ACC112 (cell line): ENCODE data around the gene ACAP2.

ENCODE experiments used
- H2AFZ ChIP-seq: fragments of 200-600 bp; sonication (generic); one replicate; pipeline ENCODE4 v1.6.0; 2017; ENCODE audit warnings: antibody characterized with exemption, low read length; ENCODE audit not compliant: unreplicated experiment
- H3K27ac ChIP-seq: fragments of 200-600 bp; sonication (generic); 2 replicates; pipeline ENCODE4 v1.5.1; 2014; ENCODE audit warnings: low read depth, mild to moderate bottlenecking, antibody characterized with exemption, low read length, moderate library complexity
- H3K27me3 ChIP-seq: fragments of 200-600 bp; sonication (generic); 2 replicates; pipeline ENCODE4 v1.6.1; 2014; ENCODE audit warnings: mild to moderate bottlenecking, antibody characterized with exemption, low read length, moderate library complexity, mixed read lengths; ENCODE audit not compliant: insufficient read depth
- H3K36me3 ChIP-seq: fragments of 200-600 bp; sonication (generic); 2 replicates; pipeline ENCODE4 v1.6.1; 2016; ENCODE audit warnings: mild to moderate bottlenecking, antibody characterized with exemption, low read length, moderate library complexity, mixed read lengths; ENCODE audit not compliant: insufficient read depth
- H3K4me1 ChIP-seq: fragments of 200-600 bp; sonication (generic); one replicate; pipeline ENCODE4 v1.6.1; 2016; ENCODE audit warnings: low read length, mixed read lengths; ENCODE audit not compliant: insufficient read depth, unreplicated experiment, control insufficient read depth
- H3K4me3 ChIP-seq: fragments of 200-600 bp; sonication (generic); 2 replicates; pipeline ENCODE4 v1.5.1; 2014; ENCODE audit warnings: mild to moderate bottlenecking, low read depth, low read length
- H3K79me2 ChIP-seq: fragments of 200-600 bp; sonication (generic); one replicate; pipeline ENCODE4 v1.6.0; 2016; ENCODE audit warnings: low read length; ENCODE audit not compliant: control insufficient read depth, unreplicated experiment, insufficient read depth

The ACAP2 gene

DNA sequence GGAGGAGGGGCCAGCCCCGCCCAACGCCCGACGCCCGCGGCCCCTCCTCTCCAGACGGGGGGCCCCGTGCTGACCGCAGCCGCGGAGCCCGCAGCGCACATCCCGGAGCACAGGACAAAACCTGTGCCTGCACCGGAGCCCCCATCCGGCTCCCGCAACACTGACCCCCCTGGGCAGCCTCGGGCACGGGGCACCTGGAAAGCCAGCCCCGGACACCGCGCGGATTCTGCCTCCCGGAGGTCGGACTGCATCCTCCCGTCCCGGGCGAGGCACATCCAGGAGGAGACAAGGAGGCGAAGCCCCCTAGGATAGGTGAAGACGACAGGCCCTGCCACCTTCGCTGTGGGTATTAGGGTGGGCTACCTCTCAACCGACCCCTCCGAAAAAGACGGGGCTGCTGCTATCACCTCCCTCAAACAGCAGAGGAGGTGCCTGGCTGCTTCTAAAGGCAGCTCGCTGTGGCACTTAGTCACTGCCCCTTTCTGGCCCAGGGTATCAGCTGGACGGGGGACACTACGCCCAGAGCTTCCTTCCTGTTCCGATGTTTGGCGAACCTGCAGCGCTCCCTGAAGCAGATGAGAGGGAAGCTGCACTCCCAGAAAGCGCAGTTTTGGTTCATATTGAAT is 182.4 kb downstream of the ACAP2 start:
- peaks cover 29% of the 10 kb centered on the region for H3K79me2 ChIP-seq
- peak overlapping the region; percentile 91 for H3K4me3 ChIP-seq
- H3K27ac ChIP-seq = no peak overlapping the region
- H3K36me3 ChIP-seq = no peaks in the 10 kb centered on the region
- H2AFZ ChIP-seq = peak overlapping the region; percentile 87
- no peaks in the 10 kb centered on the region for H3K27me3 ChIP-seq
- peaks cover 20% of the 10 kb centered on the region for H3K4me1 ChIP-seq

DNA sequence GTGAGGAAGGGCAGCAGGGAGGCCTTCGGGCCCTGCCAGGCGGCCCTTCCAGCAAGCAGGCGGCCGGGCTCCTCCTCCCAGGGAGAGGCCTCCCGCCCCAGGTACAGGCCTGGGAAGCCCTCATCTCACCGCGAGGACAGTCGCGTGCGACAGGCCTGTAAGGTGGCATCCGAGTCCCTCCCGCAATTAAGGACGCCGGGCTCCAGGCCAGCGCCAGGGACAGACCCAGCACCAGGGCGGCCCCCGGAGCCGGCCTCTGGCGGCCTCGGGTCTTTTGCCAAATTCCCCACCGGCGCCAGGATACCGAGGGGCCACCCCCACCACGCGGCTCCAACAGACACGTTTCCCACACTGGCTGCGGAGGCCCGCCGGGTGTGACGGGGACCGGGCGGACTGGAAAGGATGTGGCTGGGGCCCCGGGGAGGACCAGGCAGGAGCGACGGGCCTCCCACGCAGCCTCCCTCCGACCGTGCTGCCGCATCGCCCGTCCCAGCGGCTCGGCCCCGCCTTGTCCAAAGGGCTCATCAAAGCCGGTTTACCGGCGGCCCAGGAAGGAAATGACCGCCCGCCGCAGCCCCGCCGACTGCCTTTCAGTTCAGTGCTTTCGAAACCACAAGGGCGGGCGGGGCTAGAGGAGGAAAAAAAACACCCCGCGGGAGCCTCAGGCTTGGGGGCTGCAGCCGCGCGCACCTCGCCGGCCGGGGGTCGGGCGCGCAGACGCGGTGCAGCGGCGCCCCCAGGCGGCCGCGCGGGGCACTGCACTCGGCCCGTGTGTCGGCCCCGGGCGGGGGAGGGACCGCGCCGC is 183.1 kb downstream of the ACAP2 start:
- Histone ChIP-seq H3K27me3 (no peaks in the 10 kb centered on the region), H2AFZ (peak overlapping the region; percentile 53), H3K4me3 (peak overlapping the region; percentile 91), H3K27ac (peak overlapping the region; percentile 83), H3K36me3 (no peaks in the 10 kb centered on the region), H3K4me1 (peaks cover 20% of the 10 kb centered on the region), H3K79me2 (peaks cover 32% of the 10 kb centered on the region)

DNA sequence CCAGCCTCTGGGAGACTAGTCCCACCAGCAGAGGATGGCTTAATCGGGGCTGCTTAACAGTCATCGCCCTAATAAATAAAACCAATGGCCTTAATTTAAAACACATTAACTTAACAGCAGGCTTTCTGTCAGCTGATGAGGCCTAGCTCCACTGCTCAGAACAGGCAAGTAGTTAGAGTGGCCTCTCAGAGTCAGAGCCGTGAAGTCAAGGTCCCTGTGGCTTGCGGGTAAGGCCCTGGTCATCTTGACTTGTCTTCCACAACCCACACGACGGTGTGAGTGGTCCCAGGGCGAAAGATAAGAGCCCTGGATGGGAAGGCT is 183.7 kb downstream of the ACAP2 start:
- no peaks in the 10 kb centered on the region for H3K36me3 ChIP-seq
- peak overlapping the region; percentile 91 for H3K4me3 ChIP-seq
- peaks cover 20% of the 10 kb centered on the region for H3K4me1 ChIP-seq
- no peaks in the 10 kb centered on the region for H3K27me3 ChIP-seq
- H3K27ac ChIP-seq = peak overlapping the region; percentile 83
- peaks cover 33% of the 10 kb centered on the region for H3K79me2 ChIP-seq
- H2AFZ ChIP-seq = peak overlapping the region; percentile 53

DNA sequence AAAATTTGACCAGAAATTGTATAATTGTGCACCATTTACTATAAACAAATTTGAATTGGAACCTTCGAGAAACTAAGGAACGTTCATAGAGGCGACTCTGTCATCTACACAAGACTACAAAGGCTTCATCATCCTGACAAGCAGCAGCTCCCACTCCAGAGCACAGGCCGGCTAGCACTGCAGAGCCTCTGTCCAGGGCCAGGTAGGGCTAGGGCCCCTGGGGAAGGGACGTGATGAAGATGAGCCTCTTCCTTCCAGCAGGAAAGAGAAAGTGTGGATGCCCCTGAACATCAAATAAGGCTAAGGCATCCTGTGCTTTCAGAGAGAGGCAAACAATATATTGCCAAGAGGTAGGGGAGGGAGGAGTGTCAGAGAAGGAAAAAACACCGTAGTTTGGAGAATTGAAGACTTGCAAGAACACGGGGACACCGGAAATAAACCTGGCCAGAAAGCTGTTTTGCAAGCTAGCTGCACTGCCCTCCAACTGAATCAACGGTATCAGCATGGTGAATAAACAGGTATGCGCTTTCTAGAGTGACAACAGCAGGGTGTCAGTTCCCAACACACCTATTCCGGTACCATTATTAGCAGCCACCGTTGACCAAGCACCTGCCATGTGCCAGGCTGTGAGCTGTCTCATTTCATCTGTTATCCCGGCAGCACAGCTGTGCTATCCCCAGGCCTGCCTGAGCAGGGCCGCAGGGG is 184.2 kb downstream of the ACAP2 start:
- peaks cover 33% of the 10 kb centered on the region for H3K79me2 ChIP-seq
- H3K4me1 ChIP-seq = peaks cover 20% of the 10 kb centered on the region
- peak overlapping the region; percentile 83 for H3K27ac ChIP-seq
- H2AFZ ChIP-seq = peak overlapping the region; percentile 53
- peak overlapping the region; percentile 91 for H3K4me3 ChIP-seq
- no peaks in the 10 kb centered on the region for H3K36me3 ChIP-seq
- no peaks in the 10 kb centered on the region for H3K27me3 ChIP-seq

DNA sequence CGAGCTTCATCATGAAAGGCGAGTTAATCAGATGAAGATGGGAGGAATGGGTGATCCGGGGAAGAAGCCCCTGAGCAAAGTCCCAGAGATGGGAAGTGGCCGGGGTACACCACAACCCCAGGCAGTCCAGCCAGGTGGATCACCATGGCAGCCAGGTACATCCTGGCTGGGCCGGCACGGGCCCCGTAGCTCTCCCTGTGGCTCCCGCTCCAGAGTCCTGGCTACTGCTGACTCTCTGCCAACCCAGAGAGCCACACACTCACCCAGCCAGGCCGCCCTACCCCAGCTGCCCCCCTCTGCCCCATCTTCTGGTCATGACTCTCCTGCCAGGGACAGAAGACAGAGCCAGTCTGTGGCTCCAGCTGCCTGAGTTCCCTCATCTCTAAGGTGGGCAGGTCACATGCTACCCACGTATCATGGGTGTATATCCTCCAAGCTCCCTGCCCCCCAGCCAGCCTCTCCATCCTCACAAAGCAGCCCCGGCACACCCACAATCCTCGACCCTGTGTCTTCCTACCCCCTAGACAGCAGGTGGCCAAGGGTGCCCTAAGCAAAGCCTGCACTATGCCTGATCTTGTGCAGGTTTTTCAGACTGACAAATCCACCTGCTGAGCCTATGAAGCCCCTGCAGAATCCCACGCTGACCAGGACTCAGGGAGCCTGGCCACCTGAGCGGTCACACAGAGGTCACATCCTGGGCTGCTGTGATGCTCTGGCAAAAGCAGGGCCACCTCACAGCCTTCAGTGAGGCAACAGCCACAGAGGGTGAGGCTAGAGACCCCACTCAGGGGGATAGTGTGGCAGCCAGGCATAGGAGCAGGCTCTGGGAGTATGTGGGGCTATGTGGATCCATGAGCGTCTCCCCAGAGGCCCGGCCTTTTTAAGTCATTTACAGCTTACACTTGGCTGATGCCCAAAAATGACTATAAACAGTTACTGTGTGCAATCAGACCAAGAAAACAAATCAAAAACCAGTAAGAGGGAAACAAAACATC is 185.1 kb downstream of the ACAP2 start:
- Histone ChIP-seq H3K4me3 (no peak overlapping the region), H3K79me2 (peaks cover 37% of the 10 kb centered on the region), H2AFZ (no peak overlapping the region), H3K27me3 (no peaks in the 10 kb centered on the region), H3K27ac (no peak overlapping the region), H3K4me1 (peaks cover 25% of the 10 kb centered on the region), H3K36me3 (no peaks in the 10 kb centered on the region)

DNA sequence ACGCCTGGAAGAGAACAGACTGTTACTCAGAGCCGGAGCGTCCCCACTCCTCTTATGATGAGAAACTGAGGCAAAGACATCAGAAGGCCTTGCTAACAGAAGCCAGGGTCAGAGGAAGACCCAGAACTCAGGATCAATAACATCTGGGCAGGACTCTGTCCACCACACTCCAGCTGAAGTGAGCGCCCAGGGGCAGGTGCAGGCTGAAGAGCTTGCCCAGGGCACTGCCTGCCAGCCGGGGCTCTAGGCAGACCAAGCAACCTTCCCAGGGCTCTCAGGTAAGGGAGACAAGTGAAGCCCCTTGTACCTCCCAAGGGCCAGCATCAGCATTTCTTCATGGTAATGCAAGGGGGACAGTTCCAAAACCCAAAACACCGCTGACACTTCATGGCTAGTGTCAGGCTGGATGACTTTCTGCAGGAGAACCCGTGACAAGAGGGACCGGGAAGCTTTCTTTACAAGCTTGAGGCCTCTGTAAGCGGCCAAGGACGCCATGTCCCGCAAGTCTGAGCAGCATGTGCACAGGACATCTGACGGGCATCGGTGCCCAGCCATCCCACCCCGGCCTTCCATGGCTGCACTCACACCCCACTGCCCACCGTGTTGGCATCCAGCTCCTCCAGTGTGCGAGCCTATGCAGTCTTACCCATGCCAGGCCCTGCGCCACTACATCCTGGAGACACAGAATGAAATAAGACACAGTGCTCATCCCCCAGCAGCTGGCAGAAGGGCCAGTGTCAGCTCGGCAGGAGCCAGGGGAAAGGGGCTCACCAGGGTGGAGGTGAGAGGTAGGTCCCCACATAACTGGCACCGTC is 186.0 kb downstream of the ACAP2 start:
- Histone ChIP-seq H3K27me3 (no peaks in the 10 kb centered on the region), H3K4me1 (peaks cover 34% of the 10 kb centered on the region), H2AFZ (no peak overlapping the region), H3K4me3 (no peak overlapping the region), H3K79me2 (peaks cover 39% of the 10 kb centered on the region), H3K36me3 (no peaks in the 10 kb centered on the region), H3K27ac (no peak overlapping the region)

DNA sequence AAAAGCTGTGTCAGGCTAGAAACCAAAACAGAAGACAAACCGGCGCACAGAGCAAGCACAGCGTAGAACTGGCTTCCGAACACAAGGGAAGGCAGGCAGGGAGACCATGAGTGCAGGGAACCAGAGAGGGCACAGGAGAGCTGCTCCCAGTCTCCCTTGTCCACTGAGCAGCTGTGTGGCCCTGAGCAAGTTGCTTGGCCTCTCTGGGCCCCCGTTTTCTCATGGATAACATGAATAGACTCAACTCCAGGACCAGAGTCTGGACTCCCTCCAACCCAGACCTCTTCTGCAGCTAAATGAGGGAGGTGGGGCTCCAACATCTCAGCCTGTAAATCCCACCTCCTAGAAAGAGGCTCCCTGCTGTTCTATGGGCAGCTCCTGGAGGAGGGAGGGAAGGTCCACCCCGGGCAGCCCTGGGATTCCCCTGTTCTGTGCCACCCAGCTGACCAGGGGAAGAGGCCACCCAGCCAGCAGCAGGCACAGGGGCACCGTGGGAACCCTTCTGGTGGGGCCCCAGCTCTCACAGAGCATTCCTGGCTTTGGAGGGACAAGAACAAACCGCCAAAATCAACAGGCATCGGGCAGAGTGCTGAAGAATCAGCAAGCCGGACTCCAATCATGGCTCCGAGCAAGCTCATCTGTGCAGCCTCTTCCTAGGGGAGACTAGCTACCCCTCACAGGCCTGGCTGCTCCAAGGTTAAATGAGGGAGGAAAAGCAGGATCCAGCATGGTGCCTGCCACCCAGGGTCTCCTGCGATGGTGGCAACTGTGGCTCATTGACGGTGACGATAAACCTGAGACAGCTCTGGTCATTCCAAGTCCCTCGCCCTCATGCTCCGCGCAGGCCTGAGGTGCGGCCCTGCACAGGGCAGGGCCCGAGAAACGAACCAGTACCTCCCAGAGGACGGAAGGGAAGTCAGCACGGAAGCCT is 187.0 kb downstream of the ACAP2 start:
- H3K79me2 ChIP-seq = peaks cover 47% of the 10 kb centered on the region

DNA sequence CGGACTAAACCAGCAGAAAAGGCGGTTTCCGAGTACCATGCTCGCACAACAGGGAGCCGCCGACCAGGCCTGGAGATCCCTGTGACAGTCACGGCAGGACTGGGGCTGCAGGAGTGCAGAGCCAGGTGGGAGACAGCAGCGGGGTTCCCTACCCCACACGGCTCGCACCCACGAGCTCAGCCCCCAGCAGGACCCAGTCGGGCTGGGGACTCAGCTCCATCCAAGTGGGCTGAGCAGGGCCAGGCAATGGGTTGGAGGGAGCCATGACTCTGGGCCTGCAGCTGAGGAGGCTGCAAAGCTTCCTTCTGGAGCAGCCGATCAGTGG is 187.7 kb downstream of the ACAP2 start:
- no peak overlapping the region for H3K27ac ChIP-seq
- no peak overlapping the region for H2AFZ ChIP-seq
- peaks cover 50% of the 10 kb centered on the region for H3K79me2 ChIP-seq
- no peaks in the 10 kb centered on the region for H3K27me3 ChIP-seq
- no peak overlapping the region for H3K4me3 ChIP-seq
- peaks cover 31% of the 10 kb centered on the region for H3K4me1 ChIP-seq
- no peaks in the 10 kb centered on the region for H3K36me3 ChIP-seq

More for the DNA sequence above, 187.0 kb downstream of the ACAP2 start:
- Histone ChIP-seq H2AFZ (no peak overlapping the region), H3K36me3 (no peaks in the 10 kb centered on the region), H3K4me1 (peaks cover 35% of the 10 kb centered on the region), H3K27me3 (no peaks in the 10 kb centered on the region), H3K27ac (no peak overlapping the region), H3K4me3 (no peak overlapping the region)
